IgD-negative memory B cell (primary cell): Measurements from ENCODE around the gene CAPN8. TPM values are rescaled to one million over a fixed set of nuclear protein-coding genes. Genes with fewer than 3 reads are reported as not detected.

Source experiments
- H3K27ac Mint-ChIP-seq, 3 donors: one replicate each; pipeline ENCODE4 v1.8.0; 2020 to 2022; ENCODE audit warnings: mild to moderate bottlenecking in 3 of 3, mixed read lengths in 3 of 3, moderate library complexity in 1 of 3
- H3K27me3 Mint-ChIP-seq: one replicate; pipeline ENCODE4 v1.8.0; 2021; ENCODE audit warnings: mixed read lengths
- H3K36me3 Mint-ChIP-seq: one replicate; pipeline ENCODE4 v1.8.0; 2020; ENCODE audit warnings: mild to moderate bottlenecking, mixed read lengths
- H3K4me1 Mint-ChIP-seq, 3 donors: one replicate each; pipeline ENCODE4 v1.8.0; 2020 to 2022; ENCODE audit warnings: mixed read lengths in 3 of 3, mild to moderate bottlenecking in 1 of 3
- H3K4me3 Mint-ChIP-seq, 4 donors: one replicate each; pipeline ENCODE4 v1.8.0; 2020 to 2022; ENCODE audit warnings: mild to moderate bottlenecking in 4 of 4, mixed read lengths in 4 of 4, moderate library complexity in 3 of 4
- H3K9me3 Mint-ChIP-seq, 3 donors: one replicate each; pipeline ENCODE4 v1.8.0; 2020 to 2021; ENCODE audit warnings: mixed read lengths in 3 of 3, mild to moderate bottlenecking in 1 of 3
- polyA plus RNA-seq: library from polyadenylated mRNA; unstranded; fragments of 300-500 nt; fragmentation: Illumina TruSeq; gene quantifications from one replicate; pipeline ENCODE4 v1.2.3, GENCODE V29; 2021

Gene CAPN8
- polyA plus RNA-seq, 1 donor from 2014 or later: not detected

- Mint-ChIP-seq H3K27me3 (peaks cover 8% of the 10 kb centered on the region), H3K36me3 (no peaks in the 10 kb centered on the region), H3K4me1 (no peaks in the 10 kb centered on the region), H3K9me3 (no peaks in the 10 kb centered on the region), H3K4me3 (peak overlapping the region in 1 of 4 donors; percentile 30), H3K27ac (no peak overlapping the region)
Measured at GRCh38 chr1:223652436-223652941, 13.0 kb downstream of the CAPN8 start.

GRCh38 chr1:223651291-223651991, 14.1 kb downstream of the CAPN8 start:
- Mint-ChIP-seq H3K36me3 (no peaks in the 10 kb centered on the region), H3K4me3 (no peak overlapping the region), H3K27ac (no peak overlapping the region), H3K27me3 (peaks cover 9% of the 10 kb centered on the region), H3K4me1 (peaks cover 0 to 2% (median 0%) of the 10 kb centered on the region in 3 donors), H3K9me3 (no peaks in the 10 kb centered on the region)

- Mint-ChIP-seq H3K4me1 (peaks cover 0 to 2% (median 0%) of the 10 kb centered on the region in 3 donors), H3K4me3 (no peak overlapping the region), H3K27me3 (peaks cover 13% of the 10 kb centered on the region), H3K9me3 (no peaks in the 10 kb centered on the region), H3K36me3 (no peaks in the 10 kb centered on the region), H3K27ac (no peak overlapping the region)
Measured at GRCh38 chr1:223650465-223650864, 15.0 kb downstream of the CAPN8 start.

GRCh38 chr1:223649222-223649621, 16.3 kb downstream of the CAPN8 start:
- H3K36me3 Mint-ChIP-seq: no peaks in the 10 kb centered on the region
- no peaks in the 10 kb centered on the region for H3K9me3 Mint-ChIP-seq
- peaks cover 0 to 2% (median 0%) of the 10 kb centered on the region in 3 donors for H3K4me1 Mint-ChIP-seq
- no peak overlapping the region for H3K27ac Mint-ChIP-seq
- H3K4me3 Mint-ChIP-seq: no peak overlapping the region
- peaks cover 11% of the 10 kb centered on the region for H3K27me3 Mint-ChIP-seq

- H3K27ac Mint-ChIP-seq: no peak overlapping the region
- H3K9me3 Mint-ChIP-seq: no peaks in the 10 kb centered on the region
- no peak overlapping the region for H3K4me3 Mint-ChIP-seq
- H3K4me1 Mint-ChIP-seq: peaks cover 0 to 2% (median 0%) of the 10 kb centered on the region in 3 donors
- peaks cover 8% of the 10 kb centered on the region for H3K27me3 Mint-ChIP-seq
- no peaks in the 10 kb centered on the region for H3K36me3 Mint-ChIP-seq
Measured at GRCh38 chr1:223647249-223647648, 18.3 kb downstream of the CAPN8 start.

- no peak overlapping the region for H3K27ac Mint-ChIP-seq
- peaks cover 2% of the 10 kb centered on the region for H3K36me3 Mint-ChIP-seq
Measured at GRCh38 chr1:223645903-223646302, 19.6 kb downstream of the CAPN8 start.

GRCh38 chr1:223642237-223642636, 23.3 kb downstream of the CAPN8 start:
- Mint-ChIP-seq H3K4me1 (peaks cover 0 to 2% (median 2%) of the 10 kb centered on the region in 3 donors), H3K27ac (no peak overlapping the region), H3K36me3 (peaks cover 2% of the 10 kb centered on the region), H3K9me3 (peaks cover 3 to 13% (median 10%) of the 10 kb centered on the region in 3 donors), H3K27me3 (peaks cover 13% of the 10 kb centered on the region), H3K4me3 (peak overlapping the region in 1 of 4 donors; percentile 28)

More at GRCh38 chr1:223645903-223646302, 19.6 kb downstream of the CAPN8 start:
- peaks cover 0 to 3% (median 2%) of the 10 kb centered on the region in 3 donors for H3K9me3 Mint-ChIP-seq
- peaks cover 13% of the 10 kb centered on the region for H3K27me3 Mint-ChIP-seq
- peaks cover 0 to 2% (median 0%) of the 10 kb centered on the region in 3 donors for H3K4me1 Mint-ChIP-seq
- no peak overlapping the region for H3K4me3 Mint-ChIP-seq

- Mint-ChIP-seq H3K9me3 (peaks cover 3 to 13% (median 10%) of the 10 kb centered on the region in 3 donors), H3K4me3 (no peak overlapping the region), H3K4me1 (peaks cover 0 to 2% (median 2%) of the 10 kb centered on the region in 3 donors), H3K36me3 (peaks cover 2% of the 10 kb centered on the region), H3K27me3 (peaks cover 13% of the 10 kb centered on the region), H3K27ac (no peak overlapping the region)
Measured at GRCh38 chr1:223641523-223642039, 23.9 kb downstream of the CAPN8 start.

GRCh38 chr1:223639331-223639749, 26.2 kb downstream of the CAPN8 start:
- peaks cover 7 to 13% (median 10%) of the 10 kb centered on the region in 3 donors for H3K9me3 Mint-ChIP-seq
- H3K27ac Mint-ChIP-seq: no peak overlapping the region
- H3K4me1 Mint-ChIP-seq: peaks cover 0 to 2% (median 0%) of the 10 kb centered on the region in 3 donors
- peaks cover 2% of the 10 kb centered on the region for H3K36me3 Mint-ChIP-seq
- H3K4me3 Mint-ChIP-seq: no peak overlapping the region
- peaks cover 9% of the 10 kb centered on the region for H3K27me3 Mint-ChIP-seq

- H3K9me3 Mint-ChIP-seq: peaks cover 4 to 8% (median 7%) of the 10 kb centered on the region in 3 donors
- peaks cover 0 to 6% (median 2%) of the 10 kb centered on the region in 3 donors for H3K4me1 Mint-ChIP-seq
- H3K4me3 Mint-ChIP-seq: no peak overlapping the region
Measured at GRCh38 chr1:223635236-223635635, 30.3 kb downstream of the CAPN8 start.

GRCh38 chr1:223634423-223634822, 31.1 kb downstream of the CAPN8 start:
- Mint-ChIP-seq H3K9me3 (peaks cover 0 to 4% (median 3%) of the 10 kb centered on the region in 3 donors), H3K36me3 (no peaks in the 10 kb centered on the region), H3K4me1 (peaks cover 0 to 4% (median 2%) of the 10 kb centered on the region in 3 donors), H3K27ac (no peak overlapping the region), H3K27me3 (peaks cover 6% of the 10 kb centered on the region), H3K4me3 (no peak overlapping the region)

More at GRCh38 chr1:223635236-223635635, 30.3 kb downstream of the CAPN8 start:
- peaks cover 6% of the 10 kb centered on the region for H3K27me3 Mint-ChIP-seq
- no peaks in the 10 kb centered on the region for H3K36me3 Mint-ChIP-seq
- H3K27ac Mint-ChIP-seq: no peak overlapping the region

- Mint-ChIP-seq H3K36me3 (no peaks in the 10 kb centered on the region), H3K27me3 (peaks cover 4% of the 10 kb centered on the region), H3K4me1 (peaks cover 0 to 4% (median 2%) of the 10 kb centered on the region in 3 donors), H3K27ac (no peak overlapping the region), H3K4me3 (no peak overlapping the region), H3K9me3 (peaks cover 0 to 4% (median 3%) of the 10 kb centered on the region in 3 donors)
Measured at GRCh38 chr1:223631956-223632355, 33.5 kb downstream of the CAPN8 start.

GRCh38 chr1:223631473-223631872, 34.0 kb downstream of the CAPN8 start:
- Mint-ChIP-seq H3K4me3 (no peak overlapping the region), H3K27me3 (peaks cover 4% of the 10 kb centered on the region), H3K36me3 (no peaks in the 10 kb centered on the region), H3K9me3 (peaks cover 0 to 4% (median 3%) of the 10 kb centered on the region in 3 donors), H3K4me1 (peaks cover 0 to 4% (median 2%) of the 10 kb centered on the region in 3 donors), H3K27ac (no peak overlapping the region)

- no peak overlapping the region for H3K27ac Mint-ChIP-seq
- H3K36me3 Mint-ChIP-seq: no peaks in the 10 kb centered on the region
- no peak overlapping the region for H3K4me3 Mint-ChIP-seq
Measured at GRCh38 chr1:223629126-223629457, 36.4 kb downstream of the CAPN8 start.

More at GRCh38 chr1:223629126-223629457, 36.4 kb downstream of the CAPN8 start:
- H3K27me3 Mint-ChIP-seq: peaks cover 4% of the 10 kb centered on the region
- H3K9me3 Mint-ChIP-seq: peaks cover 0 to 3% (median 0%) of the 10 kb centered on the region in 3 donors
- H3K4me1 Mint-ChIP-seq: peaks cover 0 to 4% (median 2%) of the 10 kb centered on the region in 3 donors
